Ishikawa (cell line): ENCODE data around the gene RAP1GAP2.

Experiments used
- MAX ChIP-seq: IDR thresholded peaks from 2 replicates; pipeline ENCODE4 v1.6.1; 2012
- NFIC ChIP-seq: IDR thresholded peaks from 2 replicates; pipeline ENCODE4 v1.6.1; 2012
- TCF12 ChIP-seq: IDR thresholded peaks from 2 replicates; pipeline ENCODE4 v1.6.1; 2012; ENCODE audit warnings: low read depth
- TEAD4 ChIP-seq: IDR thresholded peaks from 2 replicates; pipeline ENCODE4 v1.6.1; 2012
- USF1 ChIP-seq: IDR thresholded peaks from 2 replicates; pipeline ENCODE4 v1.6.1; 2012

DNA sequence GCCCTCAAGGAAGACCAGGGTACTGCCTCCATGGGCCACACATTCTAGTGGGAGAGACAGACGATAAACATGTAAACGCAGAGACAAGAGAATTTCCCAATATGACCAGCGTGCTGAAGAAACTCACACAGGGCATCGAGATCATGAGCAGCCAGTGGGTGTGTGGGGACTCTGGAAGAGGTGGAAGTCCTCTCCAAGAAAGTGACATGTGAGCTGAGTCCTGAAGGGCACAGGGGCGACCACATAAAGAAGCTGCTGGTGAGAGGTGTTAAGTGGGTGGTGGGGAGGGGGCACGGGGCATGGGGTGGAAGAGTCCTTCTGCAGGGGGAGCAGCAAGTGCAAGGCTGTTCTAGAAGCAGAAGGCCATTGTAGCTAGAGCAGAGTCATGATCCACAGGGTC, 21.0 kb upstream of the RAP1GAP2 start:
- TF ChIP-seq TEAD4 (no peak), USF1 (no peak), MAX (no peak), TCF12 (no peak), NFIC (no peak)
